ENCODE results near the gene SLC1A1. TPM values are rescaled to one million over a fixed set of nuclear protein-coding genes. Genes with fewer than 3 reads are reported as not detected.
A peak's percentile ranks its signal among the peaks of the same experiment; 100 is the strongest.
"Not testable (repeated sequence)": the region's sequence is repeated elsewhere in the genome, so short reads cannot be mapped to it uniquely, and the experiment has no call there.

The SLC1A1 gene
- total RNA-seq, 2 donors from 2014 or later, result 1.9 to 3.4 TPM

GRCh38 chr9:4536196-4536595, 45.9 kb downstream of the SLC1A1 start:
- not testable (repeated sequence) for ATAC-seq

DNA sequence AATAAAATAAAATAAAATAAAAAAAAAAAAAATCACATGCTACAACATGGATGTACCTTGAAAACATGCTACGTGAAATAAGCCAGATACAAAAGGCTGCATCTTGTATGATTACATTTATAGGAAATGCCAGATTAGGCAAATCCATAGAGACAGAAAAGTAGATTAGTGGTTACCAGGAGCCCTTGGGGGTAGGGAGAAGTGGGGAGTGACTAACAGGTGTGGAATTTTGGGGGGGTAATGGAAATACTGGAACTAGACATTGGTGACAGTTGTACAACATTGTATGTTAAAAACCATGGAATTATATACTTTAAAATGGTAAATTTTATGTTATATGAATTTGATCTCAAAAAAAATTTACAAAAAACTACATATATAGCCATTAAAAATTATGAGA, 47.3 kb downstream of the SLC1A1 start:
- intact Hi-C loops (cut with DNase I), result no loop called here
- ATAC-seq, result no peak
- no peak for DNase-seq

More at GRCh38 chr9:4536196-4536595, 45.9 kb downstream of the SLC1A1 start:
- intact Hi-C loops (cut with DNase I); DNase-seq: not testable (repeated sequence)

- DNase-seq, result no peak
- intact Hi-C loops (cut with DNase I), result no loop called here
- no peak for ATAC-seq
These were observed 47.8 kb downstream of the SLC1A1 start for GRCh38 chr9:4538107-4538506.

- intact Hi-C loops (cut with DNase I), result no loop called here
- no peak for DNase-seq
- ATAC-seq, result no peak
These were observed 48.4 kb downstream of the SLC1A1 start for GRCh38 chr9:4538621-4539020.

DNA sequence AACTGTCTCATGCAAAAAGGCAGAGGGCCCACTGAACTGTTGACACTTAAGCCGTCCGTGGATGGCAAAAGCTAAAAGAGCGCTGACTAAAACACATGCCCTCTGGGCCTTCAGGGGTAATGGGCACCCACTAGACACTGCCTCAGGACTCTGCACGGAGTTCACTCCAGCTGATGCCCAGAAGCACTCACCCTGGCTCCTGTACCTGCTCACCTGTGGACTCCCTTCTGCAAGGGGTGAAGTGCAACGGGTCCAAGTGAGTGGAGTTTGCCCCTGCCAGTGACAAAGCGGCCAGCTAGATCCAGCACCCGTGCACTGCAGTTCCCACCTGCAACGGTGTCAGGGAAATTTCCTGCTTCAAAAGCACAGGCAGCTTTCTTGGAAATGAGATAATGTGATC, 50.2 kb downstream of the SLC1A1 start:
- DNase-seq (no peak), ATAC-seq (no peak)
- intact Hi-C loops (cut with DNase I), result no loop called here

DNA sequence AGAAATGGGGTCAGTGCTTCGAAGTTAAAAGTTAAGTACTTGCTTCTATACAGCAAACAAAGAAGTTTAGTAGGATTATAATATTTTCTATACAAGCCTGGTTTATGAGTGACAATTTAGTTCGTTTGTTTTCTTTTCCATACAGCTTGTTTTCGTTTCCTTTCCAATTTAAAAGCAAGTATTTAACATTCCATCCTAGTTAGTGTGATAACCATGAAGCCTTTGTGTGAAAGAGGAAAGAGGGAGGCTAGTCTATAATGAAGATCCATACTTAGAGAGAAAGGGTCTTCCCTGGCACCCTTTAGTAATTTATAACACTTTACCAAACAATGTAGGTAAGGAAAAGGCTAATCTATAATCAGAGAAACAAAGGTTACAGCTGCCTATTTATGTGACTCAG, 51.0 kb downstream of the SLC1A1 start:
- DNase-seq (no peak), ATAC-seq (no peak)
- intact Hi-C loops (cut with DNase I), result no loop called here

- intact Hi-C loops (cut with DNase I), result no loop called here
- DNase-seq (no peak), ATAC-seq (no peak)
These were observed 51.6 kb downstream of the SLC1A1 start for GRCh38 chr9:4541856-4542255.

- ATAC-seq; intact Hi-C loops (cut with DNase I); DNase-seq: not testable (repeated sequence)
These were observed 54.4 kb downstream of the SLC1A1 start for GRCh38 chr9:4544714-4545113.

DNA sequence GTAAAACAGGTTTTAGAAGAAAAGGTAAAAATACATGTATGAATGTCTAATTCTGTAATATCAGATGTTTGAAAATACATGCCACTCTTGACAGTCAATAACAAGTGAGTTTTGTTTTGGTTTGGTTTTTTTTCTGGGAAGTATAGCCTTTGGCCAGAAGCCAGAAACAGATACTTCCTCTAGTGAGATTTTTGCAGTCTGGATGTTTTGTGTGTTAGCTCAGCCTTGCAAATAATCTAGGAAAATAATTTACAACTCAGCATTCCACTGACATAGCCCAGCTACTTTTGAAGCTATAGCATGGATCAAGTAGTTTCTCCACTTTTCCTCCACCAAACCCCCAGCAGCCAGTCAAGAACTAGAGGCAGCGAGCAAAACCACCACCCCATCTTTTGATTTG, 56.7 kb downstream of the SLC1A1 start:
- intact Hi-C loops (cut with DNase I), result no loop called here

GRCh38 chr9:4548811-4549725, 58.8 kb downstream of the SLC1A1 start:
- peak in 1 of 2 donors; percentile 34 for ATAC-seq
- intact Hi-C loops (cut with DNase I), result no loop called here
- no peak for DNase-seq

More for the DNA sequence above, 56.7 kb downstream of the SLC1A1 start:
- DNase-seq, result no peak
- no peak for ATAC-seq

DNA sequence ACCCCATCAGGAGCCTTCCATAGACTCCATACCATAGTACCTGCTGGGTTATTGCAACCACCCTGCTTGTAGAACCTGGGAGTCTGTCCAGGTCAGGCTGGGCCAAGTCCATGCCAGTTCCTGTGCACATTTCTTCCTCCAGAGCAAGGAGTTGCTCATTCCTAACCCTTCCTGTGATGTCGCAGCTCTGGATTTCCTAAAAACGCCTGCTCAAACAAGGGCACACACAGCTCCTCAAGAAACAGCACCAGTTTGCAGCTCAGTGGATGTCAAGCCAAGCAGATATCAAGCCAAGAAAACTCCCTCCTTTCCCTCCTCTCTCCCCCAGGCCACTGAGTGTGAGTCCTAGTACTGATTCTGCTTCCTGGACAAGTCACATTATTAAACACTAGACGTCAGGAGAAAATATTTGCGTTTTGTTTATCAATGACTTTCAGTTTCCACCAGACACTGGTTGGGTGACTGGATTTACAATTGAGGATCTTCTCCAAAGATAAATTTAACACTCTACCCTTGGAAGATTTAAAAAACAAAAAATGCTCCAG, 59.6 kb downstream of the SLC1A1 start:
- intact Hi-C loops (cut with DNase I), result loop anchor here in 1 of 2 donors (10.0 kb wide), 1 partner anchor 55 kb away; the partner anchor contains the start of gene SLC1A1
- DNase-seq (no peak), ATAC-seq (peak in 1 of 2 donors; percentile 10)

DNA sequence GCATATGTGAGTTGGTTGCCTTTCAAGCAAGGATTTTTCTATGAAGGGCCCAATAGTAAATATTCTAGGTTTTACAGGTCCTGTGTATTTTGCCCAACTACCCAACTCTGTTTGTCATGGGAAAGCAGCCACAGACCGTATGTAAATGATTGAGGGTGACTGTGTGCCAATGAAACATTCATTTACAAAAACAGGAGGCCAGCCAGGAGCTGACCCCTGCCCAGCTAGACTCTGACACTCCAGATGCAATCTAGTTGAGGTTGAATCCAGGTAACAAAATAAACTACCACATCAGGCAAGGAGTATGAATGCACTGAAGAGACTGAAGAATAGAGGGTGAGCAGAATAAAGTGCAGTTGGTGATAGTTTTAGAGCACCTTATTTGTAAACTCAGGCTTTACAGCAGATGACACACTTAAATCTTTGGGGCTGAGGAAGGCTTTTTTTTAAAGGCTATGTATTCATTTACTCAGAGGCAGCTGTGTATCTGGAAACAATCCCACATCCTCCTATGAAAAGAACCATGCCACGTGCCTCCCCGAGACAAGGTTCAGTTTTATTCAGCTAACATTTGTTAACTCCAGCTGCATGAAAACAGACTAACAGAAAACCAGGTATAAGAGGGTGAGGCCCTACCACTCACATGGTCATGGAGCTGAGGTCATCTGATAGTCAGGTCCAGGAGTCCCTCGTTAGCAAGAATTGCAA, 60.7 kb downstream of the SLC1A1 start:
- intact Hi-C loops (cut with DNase I), result loop anchor here in 1 of 2 donors (10.0 kb wide), 1 partner anchor 56 kb away; the partner anchor contains the start of gene SLC1A1
- no peak for DNase-seq
- no peak for ATAC-seq

- DNase-seq (peak; percentile 38), ATAC-seq (peak in 1 of 2 donors; percentile 69)
- intact Hi-C loops (cut with DNase I), result loop anchor here in 1 of 2 donors (10.0 kb wide), 1 partner anchor 59 kb away; the partner anchor contains the start of gene SLC1A1
These were observed 63.7 kb downstream of the SLC1A1 start for GRCh38 chr9:4553951-4554381.

DNA sequence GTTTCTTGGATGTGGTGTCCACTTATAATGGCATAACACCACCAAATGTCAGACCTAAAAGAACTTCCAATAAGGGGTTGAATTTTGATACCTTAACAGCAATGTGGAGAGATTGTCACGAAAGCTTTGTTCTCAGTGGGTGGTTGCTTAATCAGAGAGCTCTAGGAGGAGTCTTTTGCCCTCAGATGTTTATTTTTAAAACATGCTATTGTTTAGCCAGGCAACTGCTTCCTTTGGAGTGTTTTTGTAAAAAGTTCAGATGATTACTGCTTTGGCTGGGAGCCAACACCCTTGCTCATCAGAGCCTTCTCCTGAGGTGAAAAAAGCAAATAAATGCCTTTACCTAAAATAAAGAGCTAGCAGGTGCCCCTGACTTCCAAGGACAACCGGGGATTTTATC, 65.0 kb downstream of the SLC1A1 start:
- intact Hi-C loops (cut with DNase I), result loop anchor here in 1 of 2 donors (10.0 kb wide), 1 partner anchor 60 kb away; the partner anchor contains the start of gene SLC1A1
- DNase-seq, result peak; percentile 63
- no peak for ATAC-seq

DNA sequence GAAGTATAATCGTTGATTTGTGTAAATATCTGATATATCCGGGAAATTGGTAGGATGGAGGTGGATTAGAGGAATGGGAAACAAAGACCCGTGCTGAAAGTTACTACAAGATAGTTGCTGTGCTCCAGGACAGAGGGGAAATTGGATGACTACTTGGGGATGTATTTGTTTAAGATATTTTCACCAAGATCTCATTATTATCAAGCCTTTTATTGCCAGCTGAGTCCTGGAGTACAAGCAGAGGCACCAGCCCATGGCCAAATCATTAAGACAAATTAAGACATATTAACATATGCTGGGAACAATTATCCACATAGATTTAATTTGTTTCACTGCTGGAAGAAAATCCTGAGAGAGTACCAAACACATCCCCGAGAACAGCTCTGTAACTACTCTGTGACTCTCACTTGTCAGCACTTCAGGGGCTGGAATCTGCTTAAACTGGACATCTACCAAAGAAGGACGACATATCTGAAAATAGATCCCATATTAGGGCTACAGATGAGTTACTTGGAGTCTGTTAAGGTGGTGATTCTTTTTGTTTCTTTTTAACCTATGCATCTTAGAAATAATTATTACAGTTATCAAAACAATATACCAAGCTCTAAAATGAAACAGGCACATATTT, 68.2 kb downstream of the SLC1A1 start:
- intact Hi-C loops (cut with DNase I), result loop anchor here in 1 of 2 donors (10.0 kb wide), 1 partner anchor 64 kb away; the partner anchor contains the start of gene SLC1A1
- no peak for DNase-seq

GRCh38 chr9:4559261-4560182, 69.3 kb downstream of the SLC1A1 start:
- ATAC-seq (peak in 1 of 2 donors; percentile 83), DNase-seq (no peak)
- intact Hi-C loops (cut with DNase I), result loop anchor here in 1 of 2 donors (10.0 kb wide), 1 partner anchor 65 kb away; the partner anchor contains the start of gene SLC1A1

More for the DNA sequence above, 68.2 kb downstream of the SLC1A1 start:
- peak; percentile 84 to 89 for ATAC-seq

- DNase-seq (no peak), ATAC-seq (no peak)
- intact Hi-C loops (cut with DNase I), result no loop called here
These were observed 72.8 kb downstream of the SLC1A1 start for GRCh38 chr9:4563105-4563504.

DNA sequence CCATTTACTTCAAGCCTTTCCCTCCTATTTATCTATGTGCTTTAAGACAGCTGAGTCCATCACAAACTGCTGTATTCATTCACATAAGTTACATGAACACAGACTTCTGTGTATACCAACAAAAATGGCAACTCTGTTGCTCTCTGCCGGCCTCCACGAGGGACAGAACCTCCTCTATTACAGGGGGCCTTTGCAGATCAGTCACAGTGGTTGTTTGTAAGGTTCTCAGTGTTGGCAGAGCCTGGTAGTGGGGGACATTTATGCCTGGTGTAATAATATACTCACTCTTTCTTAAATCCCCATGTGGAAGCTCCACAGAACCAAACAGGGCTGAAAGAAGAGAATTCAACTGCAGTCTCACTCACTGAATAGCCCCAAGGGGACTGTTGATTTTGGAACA, 76.5 kb downstream of the SLC1A1 start:
- DNase-seq (no peak), ATAC-seq (no peak)
- intact Hi-C loops (cut with DNase I), result no loop called here
